Natural killer cell treated with Interleukin-12 subunit alpha and Interleukin-12 subunit beta and Interleukin-15 and Interleukin-18, amount 100 ng/mL, for 72 hours (primary cell): ENCODE data around the gene ZFYVE27. TPM values are rescaled to one million over a fixed set of nuclear protein-coding genes. Genes with fewer than 3 reads are reported as not detected.
A peak's percentile ranks its signal among the peaks of the same experiment; 100 is the strongest.
"Not testable (repeated sequence)": the region's sequence is repeated elsewhere in the genome, so short reads cannot be mapped to it uniquely, and the experiment has no call there.

Source experiments
- ATAC-seq, 2 donors: fragments of 150-1000 bp; cut with Tn5 transposase in 1 of 2; sonication (Bioruptor Pico), chemical (Tn5 transposase) in 1 of 2; 2 replicates each; pipeline ENCODE4 v1.10.0; 2021
- DNase-seq: peaks from one replicate; pipeline ENCODE4 v3.0.0; 2022; ENCODE audit warnings: low spot score
- H3K27ac Mint-ChIP-seq, 2 donors: 1 replicate in 1 of 2; 2 replicates in 1 of 2; pipeline ENCODE4 v1.8.0; 2022; ENCODE audit warnings: mixed read lengths in 2 of 2, mild to moderate bottlenecking in 1 of 2, moderate library complexity in 1 of 2
- H3K27me3 Mint-ChIP-seq, 2 donors: 1 replicate in 1 of 2; 2 replicates in 1 of 2; pipeline ENCODE4 v1.8.0; 2022; ENCODE audit warnings: mixed read lengths in 2 of 2
- H3K36me3 Mint-ChIP-seq: one replicate; pipeline ENCODE4 v1.8.0; 2022; ENCODE audit warnings: mixed read lengths
- H3K4me1 Mint-ChIP-seq, 2 donors: 1 replicate in 1 of 2; 2 replicates in 1 of 2; pipeline ENCODE4 v1.8.0; 2022; ENCODE audit warnings: low read depth in 2 of 2, mixed read lengths in 2 of 2, mild to moderate bottlenecking in 1 of 2
- H3K4me3 Mint-ChIP-seq: one replicate; pipeline ENCODE4 v1.8.0; 2022; ENCODE audit warnings: mixed read lengths
- H3K9me3 Mint-ChIP-seq: 2 replicates; pipeline ENCODE4 v1.8.0; 2022; ENCODE audit warnings: mixed read lengths
- total RNA-seq, 2 donors: library from RNA; stranded (reverse); gene quantifications; one replicate each; pipeline ENCODE4 v1.2.3, GENCODE V29; 2022

Gene ZFYVE27
- 10 to 100 TPM; 34.9 to 59.6 TPM for total RNA-seq

GRCh38 chr10:97736902-97737769 lies at the start of gene ZFYVE27:
Gene ZFYVE27 (plus strand): TSS chr10:97737128. CDS start chr10:97738478, 1,350 bp downstream.
- DNase-seq (peak; percentile 97), ATAC-seq (peak; percentile 93 to 95)
- no peaks in the 10 kb centered on the region for H3K27me3 Mint-ChIP-seq
- H3K4me1 Mint-ChIP-seq: peaks cover 43 to 47% of the 10 kb centered on the region in 2 donors
- H3K36me3 Mint-ChIP-seq: peaks cover 22% of the 10 kb centered on the region
- H3K9me3 Mint-ChIP-seq: peaks cover 4% of the 10 kb centered on the region
- H3K27ac Mint-ChIP-seq: peak within 1 kb of the TSS; percentile 91 to 96
- peak within 1 kb of the TSS; percentile 98 for H3K4me3 Mint-ChIP-seq

DNA sequence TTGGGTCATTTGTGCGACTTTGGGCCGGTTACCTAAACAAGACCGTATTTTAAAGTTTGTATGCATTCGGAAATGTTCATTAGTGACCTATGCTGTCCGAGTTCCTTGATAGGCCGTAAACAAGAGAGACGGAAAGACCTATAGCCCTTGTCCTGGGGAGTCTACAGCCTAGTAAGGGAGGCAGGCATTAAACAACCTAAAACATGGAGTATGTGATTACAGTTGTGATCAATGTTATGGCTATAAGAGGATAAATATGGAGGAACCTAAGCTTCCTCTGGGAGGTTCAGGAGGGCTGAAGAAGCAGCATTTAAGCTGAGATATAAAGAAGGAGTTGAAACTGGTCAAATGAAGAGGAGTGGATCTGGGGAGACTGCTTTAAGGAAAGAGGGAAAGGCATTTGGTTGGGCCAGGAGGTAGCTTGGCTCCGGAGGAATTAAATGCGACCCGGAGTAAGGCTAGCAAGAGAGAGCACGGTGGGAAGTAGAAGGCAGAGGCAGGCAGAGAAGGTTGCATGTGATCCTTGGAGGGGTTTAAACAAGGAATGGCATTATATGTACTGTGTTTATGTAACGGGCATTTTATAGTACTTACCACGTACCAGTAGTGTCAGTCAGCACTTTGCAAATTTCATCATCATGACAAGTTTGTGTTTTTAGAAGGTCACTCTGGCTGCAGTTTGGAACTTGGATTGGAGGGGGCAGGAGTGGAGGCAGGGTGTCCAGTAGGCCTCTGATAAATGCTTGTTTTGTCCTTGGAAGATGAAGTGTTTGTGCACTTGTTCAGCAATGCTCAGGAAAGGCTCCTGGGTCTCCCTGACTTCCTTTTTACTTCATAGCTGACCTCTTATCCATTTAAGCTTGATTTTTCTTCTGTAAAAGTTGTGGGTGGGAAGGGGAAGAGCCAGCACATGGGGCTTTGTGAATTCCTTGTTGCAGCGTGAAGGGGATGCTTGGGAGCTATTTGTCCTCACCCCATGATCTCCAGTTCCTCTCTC lies 48.8 kb upstream of the ZFYVE27 start:
- no peaks in the 10 kb centered on the region for H3K27me3 Mint-ChIP-seq
- H3K9me3 Mint-ChIP-seq: no peaks in the 10 kb centered on the region
- no peaks in the 10 kb centered on the region for H3K36me3 Mint-ChIP-seq
- ATAC-seq (no peak), DNase-seq (no peak)
- peak overlapping the region in 1 of 2 donors; percentile 71 for H3K27ac Mint-ChIP-seq
- peaks cover 9 to 10% of the 10 kb centered on the region in 2 donors for H3K4me1 Mint-ChIP-seq
- H3K4me3 Mint-ChIP-seq: peak overlapping the region; percentile 78

- no peak for DNase-seq
- Mint-ChIP-seq H3K27me3 (no peaks in the 10 kb centered on the region), H3K36me3 (no peaks in the 10 kb centered on the region), H3K9me3 (no peaks in the 10 kb centered on the region), H3K27ac (no peak overlapping the region), H3K4me3 (no peak overlapping the region), H3K4me1 (peaks cover 9 to 10% of the 10 kb centered on the region in 2 donors)
- no peak for ATAC-seq
Observed at GRCh38 chr10:97689559-97690020, 47.3 kb upstream of the ZFYVE27 start.

GRCh38 chr10:97690133-97690532 lies 46.8 kb upstream of the ZFYVE27 start:
- ATAC-seq (no peak), DNase-seq (no peak)
- Mint-ChIP-seq H3K4me1 (peaks cover 9 to 10% of the 10 kb centered on the region in 2 donors), H3K27ac (no peak overlapping the region), H3K27me3 (no peaks in the 10 kb centered on the region), H3K9me3 (no peaks in the 10 kb centered on the region), H3K36me3 (no peaks in the 10 kb centered on the region), H3K4me3 (no peak overlapping the region)

- not testable (repeated sequence) for H3K9me3 Mint-ChIP-seq, H3K4me1 Mint-ChIP-seq, ATAC-seq, DNase-seq, H3K27me3 Mint-ChIP-seq, H3K27ac Mint-ChIP-seq, H3K4me3 Mint-ChIP-seq, H3K36me3 Mint-ChIP-seq
Observed at GRCh38 chr10:97698072-97698655, 38.8 kb upstream of the ZFYVE27 start.

- peaks cover 5 to 10% of the 10 kb centered on the region in 2 donors for H3K27me3 Mint-ChIP-seq
- DNase-seq (no peak), ATAC-seq (peak; percentile 84 to 85)
- no peak overlapping the region for H3K4me3 Mint-ChIP-seq
- no peaks in the 10 kb centered on the region for H3K9me3 Mint-ChIP-seq
- H3K36me3 Mint-ChIP-seq: no peaks in the 10 kb centered on the region
- H3K27ac Mint-ChIP-seq: no peak overlapping the region
- H3K4me1 Mint-ChIP-seq: no peaks in the 10 kb centered on the region
Observed at GRCh38 chr10:97701438-97702069, 35.4 kb upstream of the ZFYVE27 start.

DNA sequence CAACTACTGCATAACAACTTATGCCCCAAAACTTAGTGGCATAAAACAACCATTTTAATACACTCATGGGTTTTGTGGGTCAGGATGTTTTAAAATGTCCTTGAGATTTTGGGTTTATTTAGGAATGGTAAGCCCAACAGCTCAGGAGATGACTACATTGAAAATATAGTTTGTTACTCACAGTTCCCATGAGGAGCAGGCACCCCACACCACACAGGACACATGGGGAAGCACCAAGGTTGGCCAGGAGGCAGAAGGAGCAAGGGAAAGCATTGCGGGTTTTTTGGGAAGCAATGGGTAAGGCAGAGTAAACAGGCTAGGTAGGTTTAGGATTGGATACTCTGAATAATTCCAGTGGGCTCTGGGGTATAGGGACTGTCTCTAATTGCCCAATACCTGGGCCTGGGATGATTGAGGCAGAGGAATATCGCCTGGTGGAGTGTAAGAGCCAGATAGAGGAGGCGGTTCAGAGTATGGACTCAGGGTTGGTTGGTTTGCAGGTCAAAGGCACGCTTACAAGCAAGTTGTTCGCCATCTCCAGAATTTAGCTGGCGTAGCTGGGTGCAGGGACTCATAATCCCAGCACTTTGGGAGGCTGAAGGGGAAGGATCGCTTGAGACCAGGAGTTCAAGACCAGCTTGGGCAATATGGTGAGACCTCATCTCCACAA lies 33.4 kb upstream of the ZFYVE27 start:
- no peak overlapping the region for H3K27ac Mint-ChIP-seq

GRCh38 chr10:97704341-97704740 lies 32.6 kb upstream of the ZFYVE27 start:
- H3K4me3 Mint-ChIP-seq: no peak overlapping the region
- no peaks in the 10 kb centered on the region for H3K9me3 Mint-ChIP-seq
- H3K27ac Mint-ChIP-seq: no peak overlapping the region
- H3K36me3 Mint-ChIP-seq: no peaks in the 10 kb centered on the region
- H3K4me1 Mint-ChIP-seq: no peaks in the 10 kb centered on the region
- peak; percentile 1 for DNase-seq
- H3K27me3 Mint-ChIP-seq: peaks cover 10 to 15% of the 10 kb centered on the region in 2 donors
- ATAC-seq: no peak

More for the DNA sequence above, 33.4 kb upstream of the ZFYVE27 start:
- H3K4me1 Mint-ChIP-seq: no peaks in the 10 kb centered on the region
- no peaks in the 10 kb centered on the region for H3K36me3 Mint-ChIP-seq
- ATAC-seq: no peak
- H3K27me3 Mint-ChIP-seq: peaks cover 7 to 10% of the 10 kb centered on the region in 2 donors
- peak; percentile 16 for DNase-seq
- H3K4me3 Mint-ChIP-seq: no peak overlapping the region
- no peaks in the 10 kb centered on the region for H3K9me3 Mint-ChIP-seq

DNA sequence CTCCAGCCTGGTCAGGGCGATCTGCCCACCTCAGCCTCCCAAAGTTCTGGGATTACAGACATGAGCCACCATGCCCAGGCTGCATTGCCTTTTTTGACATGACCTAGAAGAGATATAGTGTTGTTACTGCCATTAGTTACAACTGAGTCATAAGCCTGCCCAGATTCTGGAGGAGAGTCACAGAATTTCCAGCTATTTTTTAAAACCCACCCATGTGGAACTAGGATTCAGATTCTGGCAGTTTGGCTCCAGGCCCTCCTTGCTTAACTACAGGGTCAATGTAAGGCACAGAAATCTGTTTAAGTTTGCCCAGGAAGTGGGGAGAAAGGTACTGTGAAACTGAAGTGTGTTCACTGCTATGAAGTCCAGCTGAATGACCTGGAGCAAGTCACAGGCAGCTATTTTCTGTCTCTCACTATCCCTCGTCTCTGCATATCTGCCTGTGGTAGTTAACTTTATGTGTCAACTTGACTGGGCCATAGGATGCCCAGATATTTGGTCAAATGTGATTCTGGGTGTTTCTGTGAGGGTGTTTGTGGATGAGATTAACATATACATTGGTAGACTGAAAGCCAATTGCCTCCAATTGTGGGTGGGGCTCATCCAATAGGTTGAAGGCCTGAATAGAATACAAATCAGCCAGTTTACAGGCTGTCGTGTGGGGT lies 31.8 kb upstream of the ZFYVE27 start:
- Mint-ChIP-seq H3K36me3 (no peaks in the 10 kb centered on the region), H3K9me3 (no peaks in the 10 kb centered on the region), H3K27ac (no peak overlapping the region), H3K4me1 (no peaks in the 10 kb centered on the region), H3K4me3 (no peak overlapping the region), H3K27me3 (peaks cover 15 to 20% of the 10 kb centered on the region in 2 donors)
- no peak for ATAC-seq
- DNase-seq: peak; percentile 45

- Mint-ChIP-seq H3K27ac (no peak overlapping the region), H3K4me1 (peaks cover 4 to 5% of the 10 kb centered on the region in 2 donors), H3K36me3 (no peaks in the 10 kb centered on the region), H3K4me3 (no peak overlapping the region), H3K9me3 (no peaks in the 10 kb centered on the region), H3K27me3 (peaks cover 20 to 27% of the 10 kb centered on the region in 2 donors)
- peak in 1 of 2 donors; percentile 36 for ATAC-seq
- peak; percentile 44 for DNase-seq
Observed at GRCh38 chr10:97707134-97707861, 29.6 kb upstream of the ZFYVE27 start.

DNA sequence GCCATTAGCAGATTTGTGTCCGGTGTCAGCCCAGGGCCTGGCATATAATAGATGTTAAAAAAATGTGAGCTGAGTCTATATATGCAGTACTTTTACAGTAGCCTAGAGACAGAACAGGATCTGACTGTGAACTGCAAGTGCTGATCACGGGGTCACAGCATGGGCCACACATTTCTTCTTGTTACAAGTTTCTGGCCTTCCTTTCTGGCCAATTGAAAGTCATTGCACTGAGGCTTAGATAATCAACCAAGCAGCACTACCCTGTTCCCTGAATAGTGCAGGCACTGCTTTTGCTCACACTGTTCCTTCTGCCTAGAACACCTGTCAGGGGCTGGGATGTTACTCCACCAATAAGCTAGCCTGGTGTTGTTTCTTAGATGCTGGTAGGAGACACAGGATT lies 28.8 kb upstream of the ZFYVE27 start:
- ATAC-seq: no peak
- Mint-ChIP-seq H3K4me1 (peaks cover 9 to 10% of the 10 kb centered on the region in 2 donors), H3K4me3 (no peak overlapping the region), H3K9me3 (no peaks in the 10 kb centered on the region), H3K27ac (no peak overlapping the region), H3K27me3 (peaks cover 25 to 35% of the 10 kb centered on the region in 2 donors), H3K36me3 (no peaks in the 10 kb centered on the region)
- peak; percentile 20 for DNase-seq
